ENCODE results near the gene KATNAL1.

KATNAL1 gene

GRCh38 chr13:30158774-30159445 is 148.4 kb downstream of the KATNAL1 start:
- no peak for DNase-seq

- no peak for DNase-seq
These were observed 149.7 kb downstream of the KATNAL1 start for GRCh38 chr13:30157616-30157993.

- no peak for DNase-seq
These were observed 150.3 kb downstream of the KATNAL1 start for GRCh38 chr13:30156826-30157615.

- no peak for DNase-seq
These were observed 151.1 kb downstream of the KATNAL1 start for GRCh38 chr13:30156270-30156669.

GRCh38 chr13:30154931-30155330 is 152.4 kb downstream of the KATNAL1 start:
- DNase-seq = no peak

GRCh38 chr13:30154531-30154930 is 152.8 kb downstream of the KATNAL1 start:
- no peak for DNase-seq

- DNase-seq = no peak
These were observed 153.6 kb downstream of the KATNAL1 start for GRCh38 chr13:30153545-30154426.

Data from stimulated activated CD4-positive, alpha-beta T cell treated with anti-CD3 and anti-CD28 coated beads, Interleukin-4, amount 100 ng/mL, for 4 hours (primary cell).